K562 (cell line): ENCODE data around the gene CSKMT. TPM values are rescaled to one million over a fixed set of nuclear protein-coding genes. Genes with fewer than 3 reads are reported as not detected.
A peak's percentile ranks its signal among the peaks of the same experiment; 100 is the strongest.

Experiments
- ATAC-seq: fragments of 200-7000 bp; cut with Tn5 transposase; 3 replicates; pipeline ENCODE4 v1.9.1; 2020; ENCODE audit warnings: moderate library complexity
- BruUV-seq: library from RNA; stranded (reverse); fragments of 400-500 nt; replicated peaks from 2 replicates; lab custom pipeline; 2021; lab: Mats Ljungman, UMichigan
- CTCF ChIA-PET: fragments of 300-600 bp; formaldehyde crosslinking; extraction: SDS; loops from one replicate; lab custom pipeline; 2021; ENCODE audit warnings: low intra/inter-chr PET ratio; lab: Yijun Ruan, JAX
- POLR2A ChIA-PET: fragments of 300-600, 350-650 bp; sonication (Branson Sonifier 250); formaldehyde crosslinking; extraction: SDS; loops from one replicate; lab custom pipeline; 2021; ENCODE audit warnings: antibody characterized with exemption, inconsistent platforms; lab: Yijun Ruan, JAX
- DNase-seq, 4 experiments: peaks; one replicate each; pipeline versions ENCODE4 v3.0.0 to v3.0.0-alpha.2; 2011 to 2018; ENCODE audit warnings: low spot score in 3 of 4, mixed read lengths in 3 of 4; ENCODE audit errors: extremely low read depth in 1 of 4
- FAIRE-seq: peaks from 2 replicates; lab custom pipeline; 2011; peaks lifted over from hg19 to GRCh38; lab: Jason Lieb, UNC
- H2AFZ ChIP-seq: 2 replicates; pipeline ENCODE4 v1.6.0; 2011; ENCODE audit warnings: low read depth, low read length, control low read depth, inconsistent platforms
- H3K27ac ChIP-seq: fragments of 200-600 bp; 3 replicates; pipeline ENCODE4 v1.8.0; 2011; ENCODE audit warnings: low read depth, mild to moderate bottlenecking, control low read depth, inconsistent platforms, low read length, moderate library complexity, mixed read lengths; ENCODE audit errors: extremely low read depth
- H3K27me3 ChIP-seq, 2 experiments: fragments of 300-600 bp in 1 of 2; 2 replicates in 1 of 2; 3 replicates in 1 of 2; pipeline versions ENCODE4 v1.6.0 to v1.8.0; 2011; ENCODE audit warnings: inconsistent platforms in 2 of 2, low read length in 2 of 2, mild to moderate bottlenecking in 1 of 2, mixed read lengths in 1 of 2, moderate library complexity in 1 of 2; ENCODE audit not compliant: control insufficient read depth in 2 of 2, insufficient read depth in 2 of 2
- H3K36me3 ChIP-seq: fragments of 300-600 bp; 3 replicates; pipeline ENCODE4 v1.8.0; 2011; ENCODE audit warnings: mild to moderate bottlenecking, low read length, inconsistent platforms; ENCODE audit not compliant: control insufficient read depth, insufficient read depth
- H3K4me1 ChIP-seq, 2 experiments: fragments of 200-600 bp in 1 of 2; replicated peaks in 1 of 2; 2 replicates in 1 of 2; 3 replicates in 1 of 2; pipeline versions ENCODE4 v1.5.1 to v1.8.0; 2011; ENCODE audit warnings: inconsistent platforms in 2 of 2, low read length in 2 of 2, mild to moderate bottlenecking in 1 of 2, mixed read lengths in 1 of 2, moderate library complexity in 1 of 2; ENCODE audit not compliant: control insufficient read depth in 2 of 2, insufficient read depth in 2 of 2
- H3K4me2 ChIP-seq: 2 replicates; pipeline ENCODE4 v1.6.1; 2011; ENCODE audit warnings: low read length, control low read depth, inconsistent platforms, mixed read lengths; ENCODE audit not compliant: insufficient read depth
- H3K4me3 ChIP-seq: fragments of 200-600 bp; sonication (generic), shearing (Covaris generic); 2 replicates; pipeline ENCODE4 v1.5.1; 2016; ENCODE audit warnings: control low read depth, inconsistent platforms
- H3K79me2 ChIP-seq: fragments of 200-600 bp; 3 replicates; pipeline ENCODE4 v1.8.0; 2011; ENCODE audit warnings: low read length, inconsistent platforms; ENCODE audit not compliant: control insufficient read depth, insufficient read depth
- H3K9ac ChIP-seq, 2 experiments: 2 replicates each; pipeline versions ENCODE4 v1.6.0 to v1.6.1; 2011; ENCODE audit warnings: low read depth in 2 of 2, low read length in 2 of 2, control low read depth in 1 of 2, inconsistent platforms in 1 of 2, mild to moderate bottlenecking in 1 of 2, mixed read lengths in 1 of 2; ENCODE audit not compliant: insufficient read depth in 1 of 2
- H3K9me1 ChIP-seq: one replicate; pipeline ENCODE4 v1.6.0; 2011; ENCODE audit warnings: inconsistent platforms, mild to moderate bottlenecking, low read length, moderate library complexity; ENCODE audit not compliant: control insufficient read depth, insufficient read depth
- H3K9me3 ChIP-seq: replicated peaks from 2 replicates; pipeline ENCODE4 v1.5.1; 2011; ENCODE audit warnings: low read depth, low read length, inconsistent platforms; ENCODE audit not compliant: control insufficient read depth, insufficient read depth
- H4K20me1 ChIP-seq: replicated peaks from 2 replicates; pipeline ENCODE4 v1.6.1; 2011; ENCODE audit warnings: low read length, inconsistent platforms, mixed read lengths; ENCODE audit not compliant: control insufficient read depth, insufficient read depth
- ARNT ChIP-seq, 2 experiments: fragments of 450-650 bp; IDR thresholded peaks; 2 replicates each; pipeline ENCODE4 v1.6.1; 2016; ENCODE audit warnings: mild to moderate bottlenecking in 1 of 2
- ASH1L ChIP-seq: fragments of 450-650 bp; IDR thresholded peaks from 2 replicates; pipeline ENCODE4 v1.6.1; 2018; ENCODE audit warnings: borderline replicate concordance, mild to moderate bottlenecking, low read depth; ENCODE audit not compliant: partially characterized antibody
- CC2D1A ChIP-seq: fragments of 450-650 bp; IDR thresholded peaks from 2 replicates; pipeline ENCODE4 v1.6.1; 2017; ENCODE audit warnings: mild to moderate bottlenecking
- ETV5 ChIP-seq: sonication (generic); formaldehyde crosslinking; IDR thresholded peaks from 2 replicates; pipeline ENCODE4 v1.4.0; 2020; ENCODE audit warnings: low read depth, mild to moderate bottlenecking, missing genetic modification reagents
- HMG20B ChIP-seq: fragments of 250-450 bp; sonication (Bioruptor Pico); IDR thresholded peaks from 2 replicates; pipeline ENCODE4 v1.5.0; 2021; ENCODE audit warnings: mild to moderate bottlenecking
- KLF6 ChIP-seq: fragments of 250-450 bp; sonication (Bioruptor Pico); IDR thresholded peaks from 2 replicates; pipeline ENCODE4 v1.4.0; 2020; ENCODE audit warnings: mild to moderate bottlenecking, moderate library complexity, borderline replicate concordance
- LCOR ChIP-seq: sonication (generic); formaldehyde crosslinking; IDR thresholded peaks from 2 replicates; pipeline ENCODE4 v1.8.0; 2022; ENCODE audit warnings: mild to moderate bottlenecking, missing genetic modification reagents
- NCOA2 ChIP-seq, 2 experiments: fragments of 450-650 bp; IDR thresholded peaks; 2 replicates each; pipeline ENCODE4 v1.6.1; 2018; ENCODE audit warnings: mild to moderate bottlenecking in 2 of 2, moderate library complexity in 1 of 2; ENCODE audit not compliant: partially characterized antibody in 2 of 2
- PHF8 ChIP-seq: fragments of 200-600 bp; sonication (generic); IDR thresholded peaks from 2 replicates; pipeline ENCODE4 v1.6.1; 2012; ENCODE audit warnings: mixed run types, mild to moderate bottlenecking, inconsistent platforms, low read length, moderate library complexity, borderline replicate concordance
- PRPF4 ChIP-seq: fragments of 200-400 bp; formaldehyde crosslinking; IDR thresholded peaks from one replicate; pipeline ENCODE4 v1.6.1; 2017; ENCODE audit warnings: low read length, low read depth, mild to moderate bottlenecking; ENCODE audit not compliant: insufficient read depth, poor library complexity, severe bottlenecking
- RFX7 ChIP-seq: fragments of 250-450 bp; sonication (Bioruptor Pico); IDR thresholded peaks from 2 replicates; pipeline ENCODE4 v1.5.1; 2021; ENCODE audit warnings: mild to moderate bottlenecking
- TCF3 ChIP-seq: sonication (generic); formaldehyde crosslinking; IDR thresholded peaks from 2 replicates; pipeline ENCODE4 v1.4.0; 2020; ENCODE audit warnings: mild to moderate bottlenecking, missing genetic modification reagents
- THRAP3 ChIP-seq: fragments of 450-650 bp; IDR thresholded peaks from 2 replicates; pipeline ENCODE4 v1.6.1; 2016; ENCODE audit warnings: mild to moderate bottlenecking, inconsistent platforms, borderline replicate concordance
- YY1 ChIP-seq, 3 experiments: IDR thresholded peaks; 2 replicates each; pipeline ENCODE4 v1.6.1; 2011; ENCODE audit warnings: low read length in 2 of 3, mild to moderate bottlenecking in 2 of 3, moderate library complexity in 2 of 3, borderline replicate concordance in 1 of 3, control low read depth in 1 of 3, low read depth in 1 of 3; ENCODE audit not compliant: insufficient read depth in 3 of 3, insufficient replicate concordance in 2 of 3, control insufficient read depth in 1 of 3, insufficient read length in 1 of 3; ENCODE audit errors: extremely low read depth in 1 of 3
- ZBTB33 ChIP-seq: sonication (generic); formaldehyde crosslinking; IDR thresholded peaks from 2 replicates; pipeline ENCODE4 v1.8.1; 2023; ENCODE audit warnings: mild to moderate bottlenecking, missing genetic modification reagents
- ZBTB8A ChIP-seq: fragments of 450-650 bp; IDR thresholded peaks from 2 replicates; pipeline ENCODE4 v1.6.1; 2018; ENCODE audit warnings: mild to moderate bottlenecking, moderate library complexity; ENCODE audit not compliant: partially characterized antibody
- ZKSCAN1 ChIP-seq: fragments of 150-350 bp; IDR thresholded peaks from 2 replicates; pipeline ENCODE4 v1.6.1; 2016; ENCODE audit warnings: low read depth, low read length
- ZNF140 ChIP-seq: fragments of 250-450 bp; sonication (Bioruptor Pico); IDR thresholded peaks from 2 replicates; pipeline ENCODE4 v1.8.0; 2021; ENCODE audit warnings: moderate library complexity, mild to moderate bottlenecking, inconsistent platforms
- ZNF699 ChIP-seq: fragments of 250-450 bp; sonication (Bioruptor Pico); IDR thresholded peaks from 2 replicates; pipeline ENCODE4 v1.8.0; 2021; ENCODE audit warnings: mild to moderate bottlenecking, moderate library complexity; ENCODE audit not compliant: insufficient replicate concordance
- WGBS: fragments of 100-300 bp; shearing (Covaris generic); methylation state at CpG from one replicate; pipeline ENCODE4 v1.1.6; 2016; ENCODE audit warnings: low coverage, mixed read lengths; ENCODE audit not compliant: insufficient coverage; ENCODE audit errors: missing lambda C conversion rate; 5-methylcytosine and 5-hydroxymethylcytosine counted together
- in situ Hi-C: fragments of 300-500 bp; cut with MboI; formaldehyde crosslinking; loops from 4 replicates; pipeline ENCODE4 v1.15.0; 2018; ENCODE audit warnings: inconsistent platforms, mixed read lengths
- intact Hi-C: fragments of 100-400 bp; cut with micrococcal nuclease; formaldehyde crosslinking; loops from 2 replicates; pipeline ENCODE4 v1.14.2; 2022
- polyA plus RNA-seq, 8 experiments: library from polyadenylated mRNA; depleted of rRNA in 4 of 8; stranded (reverse) in 5 of 8; unstranded in 3 of 8; fragments of >200 nt; fragmentation: Nextera tagmentation in 2 of 8; fragmentation: Illumina TruSeq in 1 of 8; extraction: Ambion mirVana in 2 of 8; extraction: Trizol in 1 of 8; gene quantifications; 2 replicates each; pipeline versions ENCODE4 v1.2.1 to v1.2.3, GENCODE V29; 2011 to 2014; ENCODE audit warnings: inconsistent platforms in 1 of 8, missing spikeins in 1 of 8
- total RNA-seq, 7 experiments: library from RNA; depleted of rRNA in 6 of 7; stranded (reverse); fragments of >200 nt in 6 of 7; fragmentation: Illumina TruSeq in 2 of 7; extraction: Trizol in 2 of 7; gene quantifications; 2 replicates each; pipeline versions ENCODE4 v1.2.1 to v1.2.3, GENCODE V29; 2011 to 2021; ENCODE audit warnings: low replicate concordance in 1 of 7

The CSKMT gene
- total and polyA plus RNA-seq, 9 of the 15 experiments (the other 6 are each of a cell fraction or from before 2014, with no cell fraction given), result 10.3 to 108 (median 27.2) TPM

DNA sequence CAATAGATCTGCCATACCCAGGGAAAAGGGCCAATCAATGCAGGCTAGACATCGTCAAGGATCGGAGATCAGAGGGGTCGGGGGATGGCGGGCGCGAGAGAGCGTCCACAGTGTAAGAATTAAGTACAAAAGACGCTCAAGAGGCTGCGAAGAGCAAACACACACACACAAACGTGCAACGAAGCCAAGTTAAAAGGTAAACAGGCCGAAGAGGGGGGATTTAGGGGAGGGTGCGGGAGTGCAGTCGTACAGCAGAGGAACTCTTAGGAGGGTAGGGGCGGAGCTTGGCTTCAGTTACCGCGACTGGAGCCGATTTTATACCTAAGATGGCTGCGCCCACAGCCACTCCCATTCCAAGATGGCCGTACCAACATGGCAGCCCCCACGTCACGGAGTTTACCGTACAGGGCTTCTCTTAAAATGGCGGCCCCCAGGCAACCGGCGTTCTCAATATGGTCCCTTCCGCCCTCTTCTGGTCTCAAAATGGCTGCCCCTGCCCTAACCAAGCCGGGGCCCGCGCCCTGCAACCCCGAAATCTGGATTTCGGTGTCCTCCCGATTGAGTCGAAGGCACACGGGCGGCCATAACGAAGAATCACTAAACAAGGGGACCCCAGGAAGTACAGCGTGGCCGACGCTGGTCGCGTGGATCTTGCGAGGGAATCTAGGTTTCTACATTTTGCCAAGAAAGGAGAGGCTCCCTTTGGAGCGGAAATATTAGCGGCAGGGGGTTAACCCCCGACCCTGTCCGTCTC is 44.3 kb downstream of the CSKMT start (continued):
- TF ChIP-seq ZBTB33 (CRISPR knock-in tag), result peak; percentile 82; the same call in 1 of the 2 replicates
- TF ChIP-seq THRAP3, result peak; percentile 94; the same call in 1 of the 2 replicates
- TF ChIP-seq RFX7 (CRISPR knock-in tag), result no peak
- peak; percentile 29 for TF ChIP-seq PRPF4
- peak; percentile 87 to 99 (median 98) for TF ChIP-seq YY1 (IDR thresholded peaks at IDR 0.05; ENCODE audit: borderline replicate concordance in 1 of 3, control insufficient read depth in 1 of 3, extremely low read depth in 1 of 3, insufficient read depth in 3 of 3, insufficient read length in 1 of 3, insufficient replicate concordance in 2 of 3, low read depth in 1 of 3, low read length in 2 of 3)

- H3K4me2 ChIP-seq, result no peak overlapping the region
- H3K9ac ChIP-seq, result no peak overlapping the region
- no peaks in the 10 kb centered on the region for H3K9me3 ChIP-seq
- H2AFZ ChIP-seq, result no peak overlapping the region
- peak overlapping the region; percentile 15; the same call in 1 of the 3 replicates for H3K27ac ChIP-seq
- ATAC-seq, result no peak
- H4K20me1 ChIP-seq, result peaks cover 7% of the 10 kb centered on the region
- ChIA-PET POLR2A (interaction anchor here (0.6 to 1.4 kb wide), 4 partner anchors 13 to 135 kb away, joined by 3 to 4 read pairs (median 3); partner anchors contain the start of gene GANAB), CTCF (no interaction called here)
- peaks cover 2% of the 10 kb centered on the region for H3K9me1 ChIP-seq
- BruUV-seq, result no TSS peak
- TF ChIP-seq ZNF140 (CRISPR knock-in tag), result no peak
- no peak for TF ChIP-seq CC2D1A
- TF ChIP-seq LCOR (CRISPR knock-in tag), result no peak
- TF ChIP-seq HMG20B (CRISPR knock-in tag), result no peak
- no peak for TF ChIP-seq ARNT (IDR thresholded peaks at IDR 0.05)
- TF ChIP-seq ZNF699 (CRISPR knock-in tag), result no peak
- no peak for TF ChIP-seq ZKSCAN1
- TF ChIP-seq TCF3 (CRISPR knock-in tag), result no peak
- TF ChIP-seq ASH1L, result no peak
- no peak for TF ChIP-seq ETV5 (CRISPR knock-in tag)
- TF ChIP-seq PHF8, result no peak
- no peak for TF ChIP-seq ZBTB8A
- no peak for TF ChIP-seq NCOA2 (IDR thresholded peaks at IDR 0.05; ENCODE audit: partially characterized antibody in 2 of 2)
- no peak for TF ChIP-seq KLF6 (CRISPR knock-in tag)
- H3K27me3 ChIP-seq, result no peaks in the 10 kb centered on the region
- DNase-seq, result no peak
- 96% methylated on average over 6 of the region's 7 CpGs for WGBS
- no peak for FAIRE-seq
- intact Hi-C loops, result no loop called here
- peaks cover 24% of the 10 kb centered on the region for H3K79me2 ChIP-seq
- no peak overlapping the region for H3K4me3 ChIP-seq
- peaks cover 38 to 46% of the 10 kb centered on the region in 2 experiments for H3K4me1 ChIP-seq
- H3K36me3 ChIP-seq, result peaks cover 80% of the 10 kb centered on the region
- in situ Hi-C loops, result no loop called here
These were observed 44.9 kb downstream of the CSKMT start for GRCh38 chr11:62710001-62710345.
